CD4-positive, alpha-beta T cell treated with Interleukin-4 for 4 hours (primary cell): ENCODE results near the gene CCDC177.
A peak's percentile ranks its signal among the peaks of the same experiment; 100 is the strongest.

Source experiments
- DNase-seq: peaks from one replicate; pipeline ENCODE4 v3.0.0-alpha.2; 2020

Gene CCDC177

GRCh38 chr14:69560826-69561225 lies 13.8 kb downstream of the CCDC177 start:
- no peak for DNase-seq

- no peak for DNase-seq
Measured at GRCh38 chr14:69559581-69560011, 15.1 kb downstream of the CCDC177 start.

GRCh38 chr14:69558774-69559173 lies 15.9 kb downstream of the CCDC177 start:
- no peak for DNase-seq

- DNase-seq = no peak
Measured at GRCh38 chr14:69554500-69554899, 20.2 kb downstream of the CCDC177 start.

GRCh38 chr14:69553252-69553651 lies 21.4 kb downstream of the CCDC177 start:
- DNase-seq = no peak

GRCh38 chr14:69551511-69551910 lies 23.2 kb downstream of the CCDC177 start:
- no peak for DNase-seq

- DNase-seq = no peak
Measured at GRCh38 chr14:69548566-69548965, 26.1 kb downstream of the CCDC177 start.

GRCh38 chr14:69547701-69548348 lies 26.8 kb downstream of the CCDC177 start:
- no peak for DNase-seq

GRCh38 chr14:69543341-69544115 lies 31.1 kb downstream of the CCDC177 start:
- DNase-seq = peak; percentile 25

- DNase-seq = no peak
Measured at GRCh38 chr14:69542311-69542710, 32.4 kb downstream of the CCDC177 start.

GRCh38 chr14:69540654-69541335 lies 33.9 kb downstream of the CCDC177 start:
- no peak for DNase-seq

GRCh38 chr14:69539631-69540410 lies 34.9 kb downstream of the CCDC177 start:
- DNase-seq = no peak

GRCh38 chr14:69538766-69539165 lies 35.9 kb downstream of the CCDC177 start:
- no peak for DNase-seq

GRCh38 chr14:69537900-69538299 lies 36.8 kb downstream of the CCDC177 start:
- DNase-seq = no peak

- no peak for DNase-seq
Measured at GRCh38 chr14:69536971-69537370, 37.7 kb downstream of the CCDC177 start.

GRCh38 chr14:69535230-69535848 lies 39.3 kb downstream of the CCDC177 start:
- DNase-seq = no peak

GRCh38 chr14:69532561-69533340 lies 41.9 kb downstream of the CCDC177 start:
- no peak for DNase-seq

- DNase-seq = no peak
Measured at GRCh38 chr14:69531135-69531534, 43.5 kb downstream of the CCDC177 start.

- no peak for DNase-seq
Measured at GRCh38 chr14:69530095-69530494, 44.6 kb downstream of the CCDC177 start.

- DNase-seq = no peak
Measured at GRCh38 chr14:69529563-69529962, 45.1 kb downstream of the CCDC177 start.

GRCh38 chr14:69528930-69529329 lies 45.7 kb downstream of the CCDC177 start:
- no peak for DNase-seq

- DNase-seq = no peak
Measured at GRCh38 chr14:69528143-69528542, 46.5 kb downstream of the CCDC177 start.
